MCF 10A (cell line): ENCODE measurements around the gene HMGCS1. TPM values are rescaled to one million over a fixed set of nuclear protein-coding genes. Genes with fewer than 3 reads are reported as not detected.

Experiments
- BruUV-seq: library from RNA; stranded (reverse); fragments of 400-500 nt; replicated peaks from 2 replicates; lab custom pipeline; 2021; lab: Mats Ljungman, UMichigan
- CTCF ChIA-PET: fragments of 300-600 bp; sonication (Branson Sonifier 250); formaldehyde crosslinking; extraction: SDS; loops from one replicate; lab custom pipeline; 2021; ENCODE audit warnings: antibody characterized with exemption, inconsistent platforms; lab: Yijun Ruan, JAX
- POLR2A ChIA-PET: fragments of 300-600, 350-650 bp; sonication (Branson Sonifier 250); formaldehyde crosslinking; extraction: SDS; loops from one replicate; lab custom pipeline; 2020; ENCODE audit warnings: antibody characterized with exemption, inconsistent platforms; lab: Yijun Ruan, JAX
- DNase-seq: peaks from one replicate; pipeline ENCODE4 v3.0.0-alpha.2; 2018; ENCODE audit not compliant: unreplicated experiment
- H3K27ac Mint-ChIP-seq: one replicate; pipeline ENCODE4 v1.8.0; 2022; ENCODE audit warnings: mild to moderate bottlenecking, low read depth, mixed read lengths; ENCODE audit not compliant: unreplicated experiment
- H3K27me3 Mint-ChIP-seq: one replicate; pipeline ENCODE4 v1.8.0; 2022; ENCODE audit warnings: mixed read lengths; ENCODE audit not compliant: insufficient read depth, unreplicated experiment
- H3K36me3 Mint-ChIP-seq: one replicate; pipeline ENCODE4 v1.8.0; 2022; ENCODE audit warnings: mild to moderate bottlenecking, moderate library complexity, mixed read lengths; ENCODE audit not compliant: insufficient read depth, unreplicated experiment
- H3K4me1 Mint-ChIP-seq: one replicate; pipeline ENCODE4 v1.8.0; 2022; ENCODE audit warnings: mixed read lengths; ENCODE audit not compliant: insufficient read depth, unreplicated experiment
- H3K4me3 Mint-ChIP-seq: one replicate; pipeline ENCODE4 v1.8.0; 2022; ENCODE audit warnings: mild to moderate bottlenecking, moderate library complexity, mixed read lengths; ENCODE audit not compliant: unreplicated experiment
- H3K9me3 Mint-ChIP-seq: one replicate; pipeline ENCODE4 v1.8.0; 2022; ENCODE audit warnings: mixed read lengths; ENCODE audit not compliant: unreplicated experiment
- intact Hi-C: fragments of 100-400 bp; cut with micrococcal nuclease; formaldehyde crosslinking; loops from 2 replicates; pipeline ENCODE4 v1.14.1; 2022
- total RNA-seq: library from RNA; stranded (reverse); gene quantifications from 2 replicates; pipeline ENCODE4 v1.2.3, GENCODE V29; 2022
- TF ChIP-seq, protein P1 (sequence below): fragments of 200-600 bp; IDR thresholded peaks from one replicate; pipeline ENCODE4 v1.8.0; 2022; ENCODE audit warnings: antibody characterized with exemption, mild to moderate bottlenecking; ENCODE audit not compliant: unreplicated experiment

HMGCS1 gene
- total RNA-seq, 1 experiment from 2014 or later = 36.2 TPM

DNA sequence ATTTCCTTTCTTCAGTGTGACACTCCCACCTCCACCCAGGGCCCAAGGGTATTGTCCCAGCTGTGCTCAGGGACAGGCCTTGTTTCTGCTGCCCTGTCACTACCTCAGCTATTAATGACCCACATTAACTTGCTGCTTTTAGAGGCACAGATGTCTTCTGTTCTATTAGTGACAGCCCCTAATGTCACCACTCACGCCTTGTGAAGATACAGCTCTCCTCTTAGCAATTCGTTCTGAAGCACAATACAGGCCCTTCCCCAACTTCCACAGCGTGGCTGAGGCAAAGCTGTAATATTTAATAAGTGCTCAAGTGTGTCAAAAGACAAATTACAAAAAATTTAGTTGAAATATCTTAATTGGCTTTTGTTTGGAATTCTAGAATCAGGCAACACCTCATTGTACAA, 44.7 kb upstream of the HMGCS1 start:
- TF ChIP-seq, protein P1, sequence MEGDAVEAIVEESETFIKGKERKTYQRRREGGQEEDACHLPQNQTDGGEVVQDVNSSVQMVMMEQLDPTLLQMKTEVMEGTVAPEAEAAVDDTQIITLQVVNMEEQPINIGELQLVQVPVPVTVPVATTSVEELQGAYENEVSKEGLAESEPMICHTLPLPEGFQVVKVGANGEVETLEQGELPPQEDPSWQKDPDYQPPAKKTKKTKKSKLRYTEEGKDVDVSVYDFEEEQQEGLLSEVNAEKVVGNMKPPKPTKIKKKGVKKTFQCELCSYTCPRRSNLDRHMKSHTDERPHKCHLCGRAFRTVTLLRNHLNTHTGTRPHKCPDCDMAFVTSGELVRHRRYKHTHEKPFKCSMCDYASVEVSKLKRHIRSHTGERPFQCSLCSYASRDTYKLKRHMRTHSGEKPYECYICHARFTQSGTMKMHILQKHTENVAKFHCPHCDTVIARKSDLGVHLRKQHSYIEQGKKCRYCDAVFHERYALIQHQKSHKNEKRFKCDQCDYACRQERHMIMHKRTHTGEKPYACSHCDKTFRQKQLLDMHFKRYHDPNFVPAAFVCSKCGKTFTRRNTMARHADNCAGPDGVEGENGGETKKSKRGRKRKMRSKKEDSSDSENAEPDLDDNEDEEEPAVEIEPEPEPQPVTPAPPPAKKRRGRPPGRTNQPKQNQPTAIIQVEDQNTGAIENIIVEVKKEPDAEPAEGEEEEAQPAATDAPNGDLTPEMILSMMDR = no peak
- H3K27me3 Mint-ChIP-seq = no peaks in the 10 kb centered on the region
- H3K27ac Mint-ChIP-seq = no peak overlapping the region
- intact Hi-C loops = no loop called here
- ChIA-PET CTCF (interaction anchor here (1.6 kb wide), 1 partner anchor 32 kb away, joined by 4 read pairs; no protein-coding TSS in a partner anchor), POLR2A (interaction anchor here (0.7 to 1.3 kb wide), 3 partner anchors 44 to 1568 kb away, joined by 3 read pairs; no protein-coding TSS in a partner anchor)
- H3K4me3 Mint-ChIP-seq = no peak overlapping the region
- BruUV-seq = no TSS peak
- DNase-seq = no peak
- no peaks in the 10 kb centered on the region for H3K4me1 Mint-ChIP-seq
- no peaks in the 10 kb centered on the region for H3K9me3 Mint-ChIP-seq
- no peaks in the 10 kb centered on the region for H3K36me3 Mint-ChIP-seq

DNA sequence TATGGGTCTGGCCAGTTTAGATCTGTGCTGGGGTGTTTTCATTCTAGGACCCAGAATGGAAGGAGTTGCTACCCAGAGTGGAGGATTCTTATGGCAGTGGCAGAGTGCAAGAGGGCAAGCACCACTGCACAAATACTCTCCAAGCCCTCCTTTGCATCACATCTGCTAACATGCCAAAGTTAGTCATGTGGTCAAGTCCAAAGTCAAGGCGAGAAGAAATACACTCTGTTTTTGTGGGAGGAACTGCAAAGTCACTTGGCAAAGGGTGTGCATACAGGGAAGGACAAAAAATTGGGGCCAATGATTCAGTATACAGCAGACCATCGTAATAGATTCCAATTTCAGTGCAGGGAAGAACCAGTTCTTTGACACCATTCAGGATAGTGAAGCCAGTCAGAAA, 43.9 kb upstream of the HMGCS1 start:
- TF ChIP-seq, protein P1 = no peak
- ChIA-PET CTCF (interaction anchor here (1.6 kb wide), 1 partner anchor 33 kb away, joined by 4 read pairs; no protein-coding TSS in a partner anchor), POLR2A (interaction anchor here (0.7 to 1.4 kb wide), 2 partner anchors 45 to 78 kb away, joined by 4 to 5 read pairs; no protein-coding TSS in a partner anchor)
- DNase-seq = no peak
- H3K27ac Mint-ChIP-seq = no peak overlapping the region
- H3K4me1 Mint-ChIP-seq = no peaks in the 10 kb centered on the region
- H3K4me3 Mint-ChIP-seq = no peak overlapping the region
- no TSS peak for BruUV-seq
- H3K9me3 Mint-ChIP-seq = no peaks in the 10 kb centered on the region
- no peaks in the 10 kb centered on the region for H3K36me3 Mint-ChIP-seq
- H3K27me3 Mint-ChIP-seq = no peaks in the 10 kb centered on the region
- intact Hi-C loops = no loop called here

DNA sequence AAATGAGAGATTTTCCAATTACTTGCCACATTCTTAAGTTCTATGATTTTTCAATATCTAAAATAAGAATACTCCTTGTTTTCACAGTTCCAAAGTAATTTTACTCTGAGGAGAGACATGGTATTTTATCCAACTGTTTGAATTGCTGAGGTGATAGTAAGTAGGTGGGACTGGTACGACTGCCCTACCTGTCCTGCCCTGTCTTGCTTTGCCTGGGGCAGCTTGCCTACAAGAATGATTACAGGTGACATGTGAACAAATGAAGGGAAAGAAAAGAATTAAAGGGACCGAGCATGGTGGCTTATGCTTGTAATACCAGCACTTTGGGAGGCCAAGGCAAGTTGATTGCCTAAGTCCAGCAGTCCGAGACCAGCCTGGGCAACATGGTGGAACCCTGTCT, 41.6 kb upstream of the HMGCS1 start:
- TF ChIP-seq, protein P1 = no peak
- CTCF ChIA-PET = no interaction called here
- POLR2A ChIA-PET = no interaction called here

DNA sequence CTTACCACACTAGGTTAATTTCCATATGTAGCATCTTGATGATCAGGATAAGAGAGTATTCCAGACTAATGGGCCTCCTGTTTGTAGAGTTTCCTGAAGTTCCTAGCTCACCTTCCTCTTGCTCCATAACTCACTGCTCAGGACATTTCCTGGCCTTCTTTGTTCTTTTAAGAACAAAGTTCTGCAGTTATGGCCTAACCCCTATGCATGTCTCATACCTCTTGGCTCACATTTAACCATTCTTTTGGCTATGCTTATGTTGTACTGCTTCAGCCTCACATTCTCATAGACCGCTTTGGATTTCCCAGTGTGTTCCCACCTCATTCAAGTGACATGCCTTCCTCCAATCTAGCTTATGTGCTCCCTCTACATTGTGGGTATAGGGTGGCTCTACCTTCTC, 40.5 kb upstream of the HMGCS1 start:
- no peaks in the 10 kb centered on the region for H3K9me3 Mint-ChIP-seq
- no peaks in the 10 kb centered on the region for H3K36me3 Mint-ChIP-seq
- TF ChIP-seq, protein P1 = no peak
- H3K4me3 Mint-ChIP-seq = no peak overlapping the region
- H3K27ac Mint-ChIP-seq = no peak overlapping the region
- CTCF ChIA-PET = no interaction called here
- no peak for DNase-seq
- H3K4me1 Mint-ChIP-seq = no peaks in the 10 kb centered on the region
- no TSS peak for BruUV-seq
- no peaks in the 10 kb centered on the region for H3K27me3 Mint-ChIP-seq
- intact Hi-C loops = no loop called here
- POLR2A ChIA-PET = no interaction called here

More for the DNA sequence above, 41.6 kb upstream of the HMGCS1 start:
- intact Hi-C loops = no loop called here
- Mint-ChIP-seq H3K27ac (no peak overlapping the region), H3K36me3 (no peaks in the 10 kb centered on the region), H3K9me3 (no peaks in the 10 kb centered on the region), H3K4me3 (no peak overlapping the region), H3K27me3 (no peaks in the 10 kb centered on the region), H3K4me1 (no peaks in the 10 kb centered on the region)
- no TSS peak for BruUV-seq
- no peak for DNase-seq
